Caco-2 (cell line): ENCODE data around the gene CNKSR2. TPM values are rescaled to one million over a fixed set of nuclear protein-coding genes. Genes with fewer than 3 reads are reported as not detected.

Experiments used
- BruUV-seq: library from RNA; stranded (reverse); fragments of 400-500 nt; replicated peaks from 2 replicates; lab custom pipeline; 2021; lab: Mats Ljungman, UMichigan
- CTCF ChIA-PET: fragments of 300-600 bp; sonication (Branson Sonifier 250); formaldehyde crosslinking; loops from one replicate; lab custom pipeline; 2022; ENCODE audit warnings: antibody characterized with exemption; lab: Charles Lee
- POLR2A ChIA-PET: fragments of 300-600 bp; sonication (Branson Sonifier 250); formaldehyde crosslinking; loops from one replicate; lab custom pipeline; 2022; ENCODE audit warnings: antibody characterized with exemption; lab: Charles Lee
- DNase-seq, 2 experiments: peaks; one replicate each; pipeline versions ENCODE4 v3.0.0 to v3.0.0-alpha.2; 2020 to 2022
- H3K27me3 ChIP-seq: replicated peaks from 2 replicates; pipeline ENCODE4 v1.6.0; 2011; ENCODE audit warnings: low read length; ENCODE audit not compliant: control insufficient read depth, insufficient read depth
- H3K36me3 ChIP-seq: 2 replicates; pipeline ENCODE4 v1.5.1; 2011; ENCODE audit warnings: low read length; ENCODE audit not compliant: control insufficient read depth, insufficient read depth
- H3K4me1 ChIP-seq: fragments of 250-450 bp; sonication (Bioruptor Pico); 2 replicates; pipeline ENCODE4 v1.5.1; 2020; ENCODE audit warnings: mild to moderate bottlenecking
- H3K4me3 ChIP-seq: 2 replicates; pipeline ENCODE4 v1.5.1; 2011; ENCODE audit warnings: low read depth, mild to moderate bottlenecking, control low read depth, low read length
- H3K9me3 ChIP-seq: fragments of 250-450 bp; sonication (Bioruptor Pico); 2 replicates; pipeline ENCODE4 v1.5.1; 2020; ENCODE audit warnings: mild to moderate bottlenecking, moderate library complexity
- H3K27ac Mint-ChIP-seq: one replicate; pipeline ENCODE4 v1.8.0; 2022; ENCODE audit warnings: mixed read lengths; ENCODE audit not compliant: unreplicated experiment
- H3K27me3 Mint-ChIP-seq: one replicate; pipeline ENCODE4 v1.8.0; 2022; ENCODE audit warnings: mixed read lengths; ENCODE audit not compliant: insufficient read depth, unreplicated experiment
- H3K36me3 Mint-ChIP-seq: one replicate; pipeline ENCODE4 v1.8.0; 2022; ENCODE audit warnings: mild to moderate bottlenecking, mixed read lengths; ENCODE audit not compliant: insufficient read depth, unreplicated experiment
- H3K4me1 Mint-ChIP-seq: one replicate; pipeline ENCODE4 v1.8.0; 2022; ENCODE audit warnings: low read depth, mixed read lengths; ENCODE audit not compliant: unreplicated experiment
- H3K4me3 Mint-ChIP-seq: one replicate; pipeline ENCODE4 v1.8.0; 2022; ENCODE audit warnings: mild to moderate bottlenecking, moderate library complexity, mixed read lengths; ENCODE audit not compliant: unreplicated experiment
- H3K9me3 Mint-ChIP-seq: one replicate; pipeline ENCODE4 v1.8.0; 2022; ENCODE audit warnings: mixed read lengths; ENCODE audit not compliant: unreplicated experiment
- intact Hi-C: fragments of 100-400 bp; cut with micrococcal nuclease; formaldehyde crosslinking; loops from one replicate; pipeline ENCODE4 v1.10.0; 2022; ENCODE audit not compliant: unreplicated experiment
- total RNA-seq: library from RNA; stranded (reverse); gene quantifications from 2 replicates; pipeline ENCODE4 v1.2.3, GENCODE V29; 2022
- TF ChIP-seq, protein P1 (sequence below), 2 experiments: fragments of 200-600 bp in 1 of 2; IDR thresholded peaks; 1 replicate in 1 of 2; 2 replicates in 1 of 2; pipeline versions ENCODE4 v1.5.1 to v1.8.0; 2011 to 2022; ENCODE audit warnings: antibody characterized with exemption in 1 of 2, control low read depth in 1 of 2, inconsistent platforms in 1 of 2, low read depth in 1 of 2, low read length in 1 of 2, mild to moderate bottlenecking in 1 of 2, moderate library complexity in 1 of 2; ENCODE audit not compliant: insufficient read depth in 1 of 2, severe bottlenecking in 1 of 2, unreplicated experiment in 1 of 2

CNKSR2 gene
- total RNA-seq, 1 experiment from 2014 or later: not detected

GRCh38 chrX:21457718-21458117 lies 83.5 kb downstream of the CNKSR2 start:
- Histone ChIP-seq H3K4me3 (no peak overlapping the region), H3K4me1 (no peaks in the 10 kb centered on the region), H3K36me3 (no peaks in the 10 kb centered on the region), H3K9me3 (no peaks in the 10 kb centered on the region), H3K27me3 (no peaks in the 10 kb centered on the region)
- no peaks in the 10 kb centered on the region for H3K4me1 Mint-ChIP-seq
- no peaks in the 10 kb centered on the region for H3K36me3 Mint-ChIP-seq
- H3K4me3 Mint-ChIP-seq: no peak overlapping the region
- TF ChIP-seq, protein P1, sequence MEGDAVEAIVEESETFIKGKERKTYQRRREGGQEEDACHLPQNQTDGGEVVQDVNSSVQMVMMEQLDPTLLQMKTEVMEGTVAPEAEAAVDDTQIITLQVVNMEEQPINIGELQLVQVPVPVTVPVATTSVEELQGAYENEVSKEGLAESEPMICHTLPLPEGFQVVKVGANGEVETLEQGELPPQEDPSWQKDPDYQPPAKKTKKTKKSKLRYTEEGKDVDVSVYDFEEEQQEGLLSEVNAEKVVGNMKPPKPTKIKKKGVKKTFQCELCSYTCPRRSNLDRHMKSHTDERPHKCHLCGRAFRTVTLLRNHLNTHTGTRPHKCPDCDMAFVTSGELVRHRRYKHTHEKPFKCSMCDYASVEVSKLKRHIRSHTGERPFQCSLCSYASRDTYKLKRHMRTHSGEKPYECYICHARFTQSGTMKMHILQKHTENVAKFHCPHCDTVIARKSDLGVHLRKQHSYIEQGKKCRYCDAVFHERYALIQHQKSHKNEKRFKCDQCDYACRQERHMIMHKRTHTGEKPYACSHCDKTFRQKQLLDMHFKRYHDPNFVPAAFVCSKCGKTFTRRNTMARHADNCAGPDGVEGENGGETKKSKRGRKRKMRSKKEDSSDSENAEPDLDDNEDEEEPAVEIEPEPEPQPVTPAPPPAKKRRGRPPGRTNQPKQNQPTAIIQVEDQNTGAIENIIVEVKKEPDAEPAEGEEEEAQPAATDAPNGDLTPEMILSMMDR (IDR thresholded peaks at IDR 0.05; ENCODE audit: insufficient read depth in 1 of 2, low read depth in 1 of 2, low read length in 1 of 2, severe bottlenecking in 1 of 2, unreplicated experiment in 1 of 2): no peak
- intact Hi-C loops: no loop called here
- H3K27me3 Mint-ChIP-seq: no peaks in the 10 kb centered on the region
- CTCF ChIA-PET: no interaction called here
- H3K27ac Mint-ChIP-seq: no peak overlapping the region
- POLR2A ChIA-PET: no interaction called here
- peaks cover 7% of the 10 kb centered on the region for H3K9me3 Mint-ChIP-seq
- BruUV-seq: no TSS peak
- DNase-seq: no peak

DNA sequence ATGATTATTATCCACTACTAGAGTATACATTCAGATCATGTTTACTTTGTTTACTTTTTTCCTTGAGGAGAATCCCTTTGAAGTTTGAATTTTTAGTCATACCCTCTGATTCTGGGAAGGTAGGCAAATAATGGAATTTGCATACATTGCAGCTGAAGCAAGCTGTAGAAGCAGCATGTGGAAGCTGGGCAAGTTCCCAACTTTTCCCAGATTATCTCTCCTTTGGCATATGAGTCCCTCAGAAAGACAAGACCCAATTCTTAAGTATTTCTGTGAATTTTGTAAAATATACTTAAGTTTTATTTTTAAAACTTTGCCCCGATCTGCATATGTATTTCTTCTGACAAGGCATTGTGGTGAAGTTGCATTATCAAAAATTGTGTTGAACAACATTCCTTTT lies 94.9 kb downstream of the CNKSR2 start:
- Mint-ChIP-seq H3K27ac (no peak overlapping the region), H3K4me3 (no peak overlapping the region), H3K27me3 (no peaks in the 10 kb centered on the region), H3K4me1 (no peaks in the 10 kb centered on the region), H3K36me3 (no peaks in the 10 kb centered on the region), H3K9me3 (no peaks in the 10 kb centered on the region)
- Histone ChIP-seq H3K36me3 (no peaks in the 10 kb centered on the region), H3K4me1 (no peaks in the 10 kb centered on the region), H3K9me3 (no peaks in the 10 kb centered on the region), H3K4me3 (no peak overlapping the region), H3K27me3 (no peaks in the 10 kb centered on the region)
- CTCF ChIA-PET: no interaction called here
- no TSS peak for BruUV-seq
- TF ChIP-seq, protein P1 (IDR thresholded peaks at IDR 0.05; ENCODE audit: insufficient read depth in 1 of 2, low read depth in 1 of 2, low read length in 1 of 2, severe bottlenecking in 1 of 2, unreplicated experiment in 1 of 2): no peak
- no peak for DNase-seq
- POLR2A ChIA-PET: no interaction called here
- intact Hi-C loops: no loop called here

DNA sequence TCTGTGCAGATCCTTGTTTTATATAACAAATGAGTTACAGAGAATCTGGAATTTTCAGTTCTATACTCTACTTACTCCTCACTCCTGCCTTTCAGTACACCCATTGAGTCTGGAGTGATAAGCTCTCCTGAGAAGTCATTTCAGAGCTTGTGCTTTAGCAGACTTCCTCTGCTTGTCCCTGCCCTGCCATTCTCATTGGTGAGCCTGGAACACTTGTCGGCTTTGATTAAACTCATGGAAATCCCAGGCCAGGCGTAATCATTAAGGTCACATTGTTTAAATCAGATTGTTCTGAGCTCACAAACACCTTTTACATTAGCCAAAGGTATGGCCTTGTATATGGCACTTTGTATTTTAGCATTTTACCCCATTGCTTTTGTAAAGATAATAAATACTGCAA lies 102.7 kb downstream of the CNKSR2 start:
- CTCF ChIA-PET: interaction anchor here (1.2 kb wide), 1 partner anchor 248 kb away, joined by 3 read pairs; no protein-coding TSS in a partner anchor

More for the DNA sequence above, 102.7 kb downstream of the CNKSR2 start:
- Mint-ChIP-seq H3K36me3 (no peaks in the 10 kb centered on the region), H3K4me3 (no peak overlapping the region), H3K9me3 (no peaks in the 10 kb centered on the region), H3K27me3 (no peaks in the 10 kb centered on the region), H3K27ac (no peak overlapping the region), H3K4me1 (no peaks in the 10 kb centered on the region)
- intact Hi-C loops: no loop called here
- POLR2A ChIA-PET: no interaction called here
- Histone ChIP-seq H3K4me3 (no peak overlapping the region), H3K36me3 (no peaks in the 10 kb centered on the region), H3K4me1 (0 out of 2 replicates have a peak, but pooled peaks cover 3% of the 10 kb centered on the region), H3K27me3 (no peaks in the 10 kb centered on the region), H3K9me3 (no peaks in the 10 kb centered on the region)
- DNase-seq: no peak
- no TSS peak for BruUV-seq
- TF ChIP-seq, protein P1 (IDR thresholded peaks at IDR 0.05; ENCODE audit: insufficient read depth in 1 of 2, low read depth in 1 of 2, low read length in 1 of 2, severe bottlenecking in 1 of 2, unreplicated experiment in 1 of 2): no peak
